GM12891 (cell line): ENCODE data around the gene PSMF1.

ENCODE experiments used
- PAX5 ChIP-seq: IDR thresholded peaks from 2 replicates; pipeline ENCODE4 v1.6.1; 2011; ENCODE audit warnings: low read length, moderate library complexity, mild to moderate bottlenecking; ENCODE audit not compliant: insufficient read depth, severe bottlenecking
- POLR2A ChIP-seq: IDR thresholded peaks from 2 replicates; pipeline ENCODE4 v1.6.1; 2011; ENCODE audit warnings: low read depth, low read length, control low read depth
- POLR2AphosphoS5 ChIP-seq: IDR thresholded peaks from 2 replicates; pipeline ENCODE4 v1.6.1; 2011; ENCODE audit warnings: low read depth, low read length, control low read depth
- POU2F2 ChIP-seq: IDR thresholded peaks from 2 replicates; pipeline ENCODE4 v1.6.1; 2011; ENCODE audit warnings: low read depth, mild to moderate bottlenecking, control low read depth, low read length, moderate library complexity
- SPI1 ChIP-seq: IDR thresholded peaks from 2 replicates; pipeline ENCODE4 v1.6.1; 2011; ENCODE audit warnings: low read depth, low read length, control low read depth
- TAF1 ChIP-seq: IDR thresholded peaks from 2 replicates; pipeline ENCODE4 v1.6.1; 2011; ENCODE audit warnings: low read depth, low read length, control low read depth

GRCh38 chr20:1134355-1134754, 16.0 kb downstream of the PSMF1 start:
- TF ChIP-seq POLR2AphosphoS5: no peak
- TF ChIP-seq POU2F2: no peak
- TF ChIP-seq POLR2A: no peak
- TF ChIP-seq TAF1: no peak
- TF ChIP-seq SPI1: no peak
- TF ChIP-seq PAX5: no peak
